NCI-H187 (cell line): ENCODE results near the gene OXSR1.

Experiments used
- DNase-seq, 2 experiments: peaks; one replicate each; lab custom pipeline; 2025; lab: John Stamatoyannopoulos, UW

Gene OXSR1

DNA sequence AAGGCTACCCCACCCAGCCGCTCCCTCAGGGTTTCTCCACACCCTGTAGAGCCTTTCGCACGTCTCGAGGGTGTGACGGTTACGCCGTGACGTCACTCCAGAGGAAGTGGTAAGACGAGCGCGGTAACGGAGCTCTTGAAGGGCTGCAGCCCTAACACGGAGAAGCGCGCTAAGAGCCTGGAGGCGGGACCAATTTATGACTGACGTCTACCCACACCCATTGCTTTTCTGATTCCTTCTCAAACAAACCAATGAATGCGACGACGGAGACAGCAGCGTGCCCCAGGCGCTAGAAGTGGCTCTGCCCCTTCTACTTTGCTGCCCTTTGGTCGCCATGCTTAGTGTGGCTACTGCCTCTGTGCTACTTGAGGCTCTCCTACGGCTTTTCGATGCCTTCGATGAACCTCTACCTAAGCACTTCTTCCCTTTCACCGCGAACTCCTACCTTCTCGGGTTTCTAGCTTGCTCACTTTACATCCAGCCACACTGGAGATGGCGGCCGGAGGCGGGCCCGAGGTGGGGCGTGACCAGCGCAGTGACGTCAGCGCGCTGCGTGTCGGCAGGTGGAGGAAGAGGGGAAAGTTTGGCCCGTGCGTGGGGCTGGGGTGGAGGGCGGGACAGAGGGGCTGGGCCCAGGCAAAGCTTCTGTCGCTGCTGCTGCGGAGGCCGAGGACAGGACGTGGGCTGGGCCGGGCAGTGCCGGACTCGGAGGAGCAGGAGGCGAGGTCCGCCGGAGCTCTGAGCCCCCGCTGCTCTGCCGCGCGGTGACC lies at the start of gene OXSR1:
Gene OXSR1 (plus strand): TSS at position 586 of the 770 bp plus-strand sequence. CDS start 340 bp downstream, outside the sequence.
- peak; percentile 91 to 98 for DNase-seq

DNA sequence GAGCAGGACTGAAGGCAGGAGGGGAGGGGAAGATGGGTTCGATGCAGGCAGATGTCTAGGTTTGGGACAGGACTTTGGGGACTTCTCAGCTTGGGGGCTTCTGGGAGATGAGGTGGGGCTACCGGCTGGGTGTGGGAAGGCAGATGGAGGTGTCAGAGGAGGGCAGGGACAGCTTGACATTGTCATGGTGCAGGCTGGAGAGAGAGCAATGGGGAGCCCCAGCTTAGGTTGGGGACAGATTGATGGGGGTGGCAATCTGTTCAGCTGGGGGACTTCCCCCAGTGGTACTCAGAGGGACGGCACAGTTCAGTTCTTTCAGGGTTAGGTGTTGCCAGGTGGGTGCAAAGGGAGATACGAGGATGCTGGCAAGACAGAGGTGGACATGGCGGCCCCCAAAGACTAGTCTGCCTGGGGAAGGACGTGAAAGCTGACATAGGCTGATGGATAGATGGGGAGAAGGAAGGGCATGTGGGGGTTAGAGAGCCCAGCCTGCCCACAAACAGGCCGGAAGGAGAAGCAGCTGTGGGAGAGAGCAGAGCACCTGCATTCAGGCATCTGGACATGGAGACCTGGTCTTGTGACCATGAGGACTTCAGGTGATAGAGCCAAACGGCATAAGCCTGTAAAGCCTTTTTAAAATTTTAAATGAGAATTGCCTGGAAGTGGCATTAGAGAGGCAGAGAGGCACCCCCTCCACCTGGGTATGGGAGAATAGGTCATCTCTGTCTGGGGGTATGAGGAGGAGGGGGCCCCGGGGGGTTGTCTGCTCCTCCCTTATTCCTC lies 49.5 kb upstream of the OXSR1 start:
- DNase-seq, result no peak

DNA sequence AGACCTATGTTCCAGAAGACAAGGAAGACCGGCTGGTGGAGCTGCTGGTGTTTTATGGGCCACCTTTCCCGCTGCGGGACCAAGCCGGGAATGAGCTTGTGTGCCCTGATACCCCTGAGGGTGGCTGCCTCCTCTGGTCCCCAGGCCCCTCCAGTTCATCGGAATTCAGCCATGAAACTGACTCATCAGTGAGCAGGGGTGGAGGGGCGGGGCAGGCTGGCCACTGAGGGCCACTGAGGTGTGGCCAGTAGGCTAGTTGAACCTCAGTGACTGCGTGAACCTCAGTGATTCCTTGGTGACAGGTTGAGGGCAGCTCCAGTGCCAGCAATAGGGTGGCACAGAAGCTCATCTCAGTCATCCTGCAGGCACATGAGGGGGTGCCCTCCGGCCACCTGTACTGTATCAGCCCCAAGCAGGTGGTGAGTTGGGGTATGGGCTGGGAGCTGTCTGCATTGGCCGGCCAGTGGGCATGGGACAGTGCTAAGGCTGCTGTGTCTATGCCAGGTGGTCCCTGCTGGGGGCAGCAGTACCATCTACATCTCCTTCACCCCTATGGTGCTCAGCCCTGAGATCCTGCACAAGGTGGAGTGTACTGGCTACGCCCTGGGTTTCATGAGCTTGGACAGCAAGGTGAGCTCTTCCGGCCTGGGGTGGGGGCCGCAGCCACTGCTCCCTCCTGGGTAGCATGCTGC lies 48.7 kb upstream of the OXSR1 start:
- DNase-seq, result no peak

DNA sequence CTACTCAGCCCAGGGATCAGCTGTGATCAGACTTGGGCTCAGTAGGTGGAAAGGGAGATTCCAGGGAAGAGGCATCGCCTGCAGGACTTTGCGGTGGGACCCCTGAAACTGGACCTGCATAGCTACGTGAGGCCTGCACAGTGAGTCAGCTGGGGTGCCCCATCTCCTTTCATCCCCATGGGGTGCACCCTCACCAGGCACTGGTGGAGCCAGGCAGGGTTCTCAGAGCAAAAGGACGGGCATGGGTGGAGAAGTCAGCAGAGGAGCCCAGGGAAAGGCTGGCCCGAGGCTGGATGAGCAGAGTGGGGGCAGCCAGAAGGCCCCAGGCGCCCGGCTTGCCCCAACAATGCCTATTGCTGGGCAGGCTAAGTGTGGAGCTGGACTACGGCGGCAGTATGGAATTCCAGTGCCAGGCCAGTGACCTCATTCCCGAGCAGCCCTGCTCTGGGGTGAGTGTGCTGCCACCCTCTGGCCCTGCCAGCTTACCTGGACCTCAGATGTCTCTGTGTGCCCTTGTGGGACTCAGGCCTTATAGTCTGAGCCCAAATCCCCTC lies 48.1 kb upstream of the OXSR1 start:
- no peak for DNase-seq

DNA sequence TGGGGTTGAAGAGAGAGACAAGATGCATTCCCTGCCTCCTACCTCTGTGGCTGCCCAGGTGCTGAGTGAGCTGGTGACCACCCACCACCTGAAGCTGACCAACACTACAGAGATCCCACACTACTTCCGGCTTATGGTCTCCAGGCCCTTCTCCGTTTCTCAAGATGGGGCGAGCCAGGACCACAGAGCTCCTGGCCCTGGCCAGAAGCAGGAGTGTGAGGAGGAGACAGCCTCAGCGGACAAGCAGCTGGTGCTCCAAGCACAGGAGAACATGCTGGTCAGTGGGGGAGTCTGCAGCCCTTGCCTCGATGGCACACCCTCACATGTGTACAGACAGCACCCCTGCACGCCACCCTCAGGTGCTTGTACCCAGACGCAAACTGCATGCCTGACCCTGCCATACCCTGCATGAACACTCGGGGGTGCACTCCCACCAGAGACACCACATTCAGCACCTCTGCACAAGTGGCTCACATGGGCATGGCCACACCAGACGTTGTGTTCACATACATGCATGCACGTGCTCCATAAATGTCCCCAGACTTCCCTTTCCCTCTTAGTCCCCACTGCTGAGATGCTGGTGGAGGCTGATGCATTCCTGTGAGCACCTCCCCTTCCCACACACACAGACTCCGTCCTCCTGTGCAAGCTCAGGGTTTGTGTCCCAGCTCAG lies 47.5 kb upstream of the OXSR1 start:
- no peak for DNase-seq

DNA sequence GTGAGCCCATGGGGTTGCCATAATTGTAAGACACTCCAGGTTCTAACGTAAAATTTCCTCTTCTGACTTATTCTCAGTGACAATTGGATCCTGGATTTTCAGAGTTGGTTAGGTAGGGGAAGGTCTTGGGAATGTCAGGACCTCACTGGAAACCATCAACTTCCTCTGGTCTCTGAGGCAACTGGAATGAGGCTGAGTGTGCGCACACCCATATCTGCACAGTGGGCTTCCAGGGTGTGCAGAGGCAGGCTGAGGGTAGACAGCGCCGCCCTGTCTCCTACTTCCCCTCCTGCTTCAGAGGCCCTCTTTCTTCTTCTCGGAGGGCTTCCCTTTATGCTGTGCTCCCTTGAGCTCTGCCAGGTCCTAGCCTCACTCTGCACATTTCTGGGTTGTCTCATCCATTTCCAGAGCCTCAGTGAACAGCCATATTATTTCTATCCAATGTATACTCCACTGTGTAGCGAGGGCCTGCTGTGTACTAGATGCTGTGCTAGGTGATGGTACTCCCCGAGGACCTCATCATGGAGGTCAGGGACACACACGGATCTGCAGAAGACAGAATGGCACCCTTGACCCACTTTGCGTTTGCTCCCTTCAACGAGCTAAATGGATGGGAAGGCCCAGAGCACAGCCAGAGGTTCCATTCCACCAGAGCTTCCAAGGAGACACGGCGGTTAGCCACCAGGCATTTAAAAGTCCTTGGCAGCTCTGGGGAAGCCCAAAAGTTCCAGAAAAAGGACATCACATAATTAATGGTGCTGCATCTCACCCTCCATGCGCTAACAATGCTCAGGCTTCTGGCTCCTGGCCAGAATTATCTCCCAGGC lies 46.7 kb upstream of the OXSR1 start:
- DNase-seq, result no peak

DNA sequence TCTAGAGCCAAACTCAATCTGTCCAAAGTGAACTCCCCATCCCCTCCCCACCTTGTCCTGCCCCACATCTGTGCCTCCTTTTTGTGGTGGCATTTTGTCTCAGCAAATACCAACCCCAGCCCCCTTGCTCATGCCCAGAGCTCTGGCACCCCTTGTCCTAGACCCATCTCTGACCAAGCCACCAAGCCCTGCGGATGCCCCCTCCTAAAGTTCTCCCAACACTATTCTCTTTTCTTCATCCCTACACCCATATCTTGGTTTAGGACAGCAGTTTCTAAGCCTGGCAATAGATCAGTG lies 46.1 kb upstream of the OXSR1 start:
- DNase-seq, result no peak

DNA sequence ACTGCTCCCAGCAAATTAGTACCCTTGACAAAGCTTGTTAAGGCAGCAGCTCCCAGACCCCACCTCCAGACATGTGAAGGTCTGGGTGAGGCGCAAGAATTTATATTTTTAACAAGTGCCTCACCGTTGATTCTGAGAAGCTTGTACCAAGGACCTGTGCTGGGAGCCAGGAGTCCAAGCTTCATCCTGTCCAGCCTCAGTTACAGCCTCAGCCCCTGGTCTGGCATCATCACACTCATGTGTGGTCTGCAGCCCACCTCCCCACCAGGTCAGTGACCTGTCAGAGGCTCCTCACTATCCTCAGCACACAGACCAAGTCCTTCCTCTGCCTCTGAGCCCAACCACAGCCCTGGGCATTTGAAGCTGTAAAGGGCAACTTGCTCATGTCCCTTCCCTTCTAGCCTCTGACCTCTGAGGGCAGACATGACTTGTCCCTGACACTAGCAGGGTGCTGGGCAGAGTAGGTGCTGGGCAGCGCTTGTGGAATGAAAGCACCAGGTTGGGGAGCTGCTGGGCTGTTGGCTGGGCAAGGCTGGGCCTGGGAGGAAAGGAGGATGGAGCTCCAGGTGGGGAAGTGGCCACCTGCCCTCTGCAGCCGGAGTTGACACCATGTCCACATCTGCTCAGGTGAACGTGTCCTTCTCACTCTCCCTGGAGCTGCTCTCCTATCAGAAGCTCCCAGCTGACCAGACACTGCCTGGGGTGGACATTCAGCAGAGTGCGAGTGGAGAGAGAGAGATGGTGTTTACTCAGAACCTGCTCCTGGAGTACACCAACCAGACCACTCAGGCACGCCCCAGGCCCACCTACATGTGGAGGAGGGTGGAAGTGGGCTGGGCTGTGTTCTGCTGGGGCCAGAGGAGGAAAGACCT lies 45.3 kb upstream of the OXSR1 start:
- no peak for DNase-seq

DNA sequence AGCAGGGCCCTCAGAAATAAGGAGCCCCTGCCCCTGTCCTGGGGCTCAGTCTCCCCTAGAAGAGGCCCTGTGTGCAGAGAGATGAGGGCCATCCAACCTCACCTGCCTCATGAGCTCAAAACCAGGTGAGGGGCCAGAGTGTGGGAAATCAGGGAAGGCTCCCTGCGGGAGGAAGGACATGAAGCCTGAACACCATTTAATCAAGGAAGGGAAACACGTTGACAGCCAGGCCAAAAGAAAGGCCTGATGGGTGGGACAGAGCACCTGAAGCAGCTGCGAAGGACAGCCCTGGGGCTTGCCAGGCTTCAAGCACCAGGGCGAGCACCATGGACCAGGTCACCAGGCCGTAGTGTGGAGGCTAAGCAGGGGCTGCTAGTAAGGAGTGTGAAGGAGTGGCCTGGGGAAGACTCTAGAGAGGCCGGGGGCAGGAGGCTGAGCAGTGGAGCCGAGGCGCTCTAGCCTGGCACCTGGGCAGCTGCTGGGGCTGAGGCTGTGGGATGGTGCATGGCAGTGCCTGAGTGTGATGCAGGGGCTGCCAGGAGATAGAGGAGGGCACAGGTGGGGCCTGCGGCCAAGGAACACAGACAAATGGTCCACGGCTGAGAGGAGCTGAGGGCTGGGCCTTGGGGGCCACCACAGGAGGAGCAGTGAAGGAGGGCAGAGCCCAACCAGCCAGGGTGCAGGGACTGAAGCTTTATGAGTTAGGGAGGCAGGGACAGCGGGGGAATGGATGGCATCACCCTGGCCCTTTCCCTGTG lies 44.5 kb upstream of the OXSR1 start:
- DNase-seq, result no peak

DNA sequence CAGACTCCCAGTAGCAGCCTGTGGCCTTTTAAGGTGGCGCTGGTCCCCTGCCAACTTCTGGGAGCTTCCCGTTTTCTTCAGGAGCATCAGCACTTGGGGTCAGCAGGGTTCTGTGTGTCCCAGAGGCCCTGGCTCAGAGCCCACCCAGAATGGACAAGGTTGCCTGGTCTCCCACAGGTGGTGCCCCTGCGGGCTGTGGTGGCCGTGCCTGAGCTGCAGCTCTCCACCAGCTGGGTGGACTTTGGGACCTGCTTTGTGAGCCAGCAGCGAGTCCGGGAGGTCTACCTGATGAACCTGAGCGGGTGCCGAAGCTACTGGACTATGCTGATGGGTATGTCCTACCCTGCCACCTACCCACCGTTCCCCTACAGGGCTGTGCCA lies 43.9 kb upstream of the OXSR1 start:
- DNase-seq, result no peak

DNA sequence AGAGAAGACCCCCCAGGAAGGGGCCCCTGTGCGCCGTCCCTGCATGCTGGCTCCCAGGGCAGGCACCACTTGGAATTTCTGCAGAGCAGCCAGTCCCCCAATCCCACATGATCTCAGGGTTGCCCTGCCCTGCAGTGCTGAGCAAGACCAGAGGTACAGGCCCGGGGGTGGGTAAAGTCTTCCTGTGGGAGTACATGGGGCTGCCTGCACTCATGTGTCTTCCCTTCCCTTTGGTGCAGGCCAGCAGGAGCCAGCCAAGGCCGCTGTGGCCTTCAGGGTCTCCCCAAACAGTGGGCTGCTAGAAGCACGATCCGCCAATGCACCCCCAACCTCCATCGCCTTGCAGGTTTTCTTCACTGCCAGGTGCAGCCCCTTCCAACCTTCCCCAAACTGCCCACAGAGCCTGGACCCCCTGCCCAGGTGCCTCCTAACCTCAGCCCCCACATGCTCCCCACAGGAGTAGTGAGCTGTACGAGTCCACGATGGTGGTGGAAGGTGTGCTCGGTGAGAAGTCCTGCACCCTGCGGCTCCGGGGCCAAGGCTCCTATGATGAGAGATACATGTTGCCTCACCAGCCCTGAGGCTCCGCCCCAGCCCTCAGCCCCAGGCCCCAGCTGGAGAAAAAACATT lies 43.4 kb upstream of the OXSR1 start:
- DNase-seq, result no peak

DNA sequence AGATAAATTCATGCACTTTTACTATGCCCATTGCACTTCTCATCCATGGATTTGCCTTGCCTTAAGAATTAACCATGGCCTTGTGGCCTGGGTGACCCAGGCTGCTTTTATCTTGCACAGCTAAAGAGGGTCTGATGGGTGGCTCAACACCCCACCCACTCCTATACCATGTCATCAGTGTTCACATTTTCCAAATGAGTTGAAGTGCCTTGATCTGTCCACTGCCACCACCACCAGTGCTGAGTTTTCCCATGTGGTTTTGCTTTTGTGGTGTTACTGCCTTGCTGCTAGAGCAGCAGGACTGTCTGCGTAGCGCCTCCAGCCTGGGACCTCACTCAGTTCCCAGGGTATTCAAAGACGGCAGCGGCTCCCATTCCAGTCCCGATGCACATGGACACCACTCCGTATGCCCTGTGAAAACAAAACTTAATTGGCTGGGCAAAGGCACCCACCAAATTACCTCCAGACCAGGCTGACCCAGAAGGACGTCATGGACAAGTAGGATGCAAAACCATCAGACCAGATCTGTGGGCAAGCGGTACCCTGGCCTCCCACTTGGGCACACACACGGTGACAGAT lies 42.5 kb upstream of the OXSR1 start:
- DNase-seq, result no peak

DNA sequence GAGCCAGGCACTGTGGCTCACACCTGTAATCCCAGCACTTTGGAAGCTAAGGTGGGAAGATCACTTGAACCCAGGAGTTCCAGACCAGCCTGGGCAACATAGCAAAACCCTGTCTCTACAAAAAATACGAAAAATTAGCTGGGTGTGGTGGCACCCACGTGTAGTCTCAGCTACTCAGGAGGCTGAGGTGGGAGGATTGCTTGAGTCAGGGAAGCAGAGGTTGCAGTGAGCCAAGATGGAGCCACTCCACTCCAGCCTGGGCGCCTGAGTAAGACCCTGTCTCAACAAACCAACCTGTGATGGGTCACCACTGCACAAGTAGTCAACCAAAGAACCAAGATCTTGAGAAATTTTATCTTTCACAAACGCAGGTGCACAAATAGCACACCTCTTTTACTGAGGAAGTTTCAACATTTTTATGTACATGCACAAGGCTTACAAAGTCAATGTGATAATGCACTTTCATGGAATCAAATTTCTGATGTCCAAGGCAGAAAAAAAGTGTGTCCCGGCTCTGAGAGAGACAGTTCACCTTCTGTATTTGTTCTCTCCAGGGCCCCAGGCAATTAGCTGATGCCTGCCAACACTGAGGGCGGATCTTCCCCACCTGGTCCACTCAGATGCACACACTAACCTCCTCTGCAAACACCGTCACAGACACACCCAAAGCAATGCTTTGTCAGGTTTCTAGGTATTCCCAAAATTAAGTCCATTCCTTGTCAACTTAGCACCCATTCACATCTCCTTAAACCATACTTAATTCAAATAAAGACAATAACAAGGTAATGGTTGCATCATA lies 40.8 kb upstream of the OXSR1 start:
- no peak for DNase-seq

DNA sequence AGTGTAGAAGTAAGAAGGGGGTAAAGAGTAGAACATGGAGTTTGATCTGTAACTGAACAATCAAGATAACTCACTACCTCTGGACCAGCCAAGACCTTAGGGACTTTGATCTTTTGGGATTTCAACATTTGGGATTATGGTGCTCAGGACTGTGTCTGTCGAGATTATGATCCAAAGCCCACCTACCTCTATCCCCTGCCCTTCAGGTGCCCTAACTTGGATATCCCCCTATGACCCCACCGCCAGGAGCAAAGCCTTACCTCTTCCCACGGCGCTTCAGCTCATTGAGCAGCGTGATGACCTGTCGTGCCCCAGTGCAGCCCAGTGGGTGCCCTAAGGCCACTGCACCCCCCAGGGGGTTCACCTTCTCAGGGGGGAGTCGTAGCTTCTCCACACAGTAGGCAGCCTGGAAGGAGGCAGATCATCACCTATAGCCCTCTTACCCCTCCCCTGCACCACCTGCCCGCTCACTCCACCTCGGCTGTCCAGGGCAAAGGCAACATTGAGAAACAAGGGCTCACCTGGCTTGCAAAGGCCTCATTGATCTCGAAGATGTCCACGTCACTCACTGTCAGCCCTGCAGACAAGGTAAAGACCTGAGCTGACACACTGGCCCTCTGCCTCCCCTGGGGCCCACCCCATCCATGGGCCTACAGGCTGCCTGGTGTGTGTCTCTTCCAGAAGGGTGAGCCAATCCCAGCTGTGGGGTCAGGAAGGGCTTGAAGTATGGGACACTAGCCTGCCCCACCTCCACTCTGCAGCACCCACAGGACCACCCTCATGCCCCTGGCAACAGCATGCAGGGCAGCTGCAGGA lies 39.8 kb upstream of the OXSR1 start:
- DNase-seq, result no peak

DNA sequence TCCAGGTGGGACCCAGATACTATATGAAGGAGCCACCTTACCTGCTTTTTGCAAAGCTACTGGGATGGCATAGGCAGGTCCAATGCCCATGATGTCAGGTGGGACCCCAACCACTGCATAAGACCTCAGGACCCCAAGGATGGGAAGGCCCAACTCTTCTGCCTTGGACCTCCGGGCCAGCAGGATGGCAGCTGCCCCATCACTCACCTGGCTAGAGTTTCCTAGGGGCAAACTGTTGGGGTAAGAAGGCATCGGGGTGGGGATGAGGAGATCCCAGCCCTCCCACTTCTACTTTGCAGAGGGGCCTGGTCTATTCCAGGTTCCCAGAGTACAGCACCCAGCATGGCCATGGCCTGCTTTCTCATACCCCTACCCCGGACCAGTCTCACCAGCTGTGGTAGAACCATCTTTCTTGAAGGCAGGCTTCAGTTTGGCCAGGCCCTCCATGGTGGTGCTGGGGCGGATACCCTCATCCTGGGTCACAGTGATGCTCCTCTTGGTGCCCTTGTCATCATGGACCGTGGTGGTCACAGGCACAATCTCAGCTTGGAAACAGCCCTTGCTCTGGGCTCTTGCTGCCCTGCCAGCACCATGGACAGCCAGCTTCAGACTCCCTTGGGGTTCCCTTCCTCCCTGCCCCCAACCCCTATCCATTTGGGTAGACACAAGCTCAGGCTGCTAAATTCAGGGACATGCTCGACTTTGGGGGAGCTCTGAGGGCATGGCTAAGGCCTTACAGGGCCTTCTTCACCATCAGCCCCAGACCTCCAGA lies 39.0 kb upstream of the OXSR1 start:
- DNase-seq, result no peak

DNA sequence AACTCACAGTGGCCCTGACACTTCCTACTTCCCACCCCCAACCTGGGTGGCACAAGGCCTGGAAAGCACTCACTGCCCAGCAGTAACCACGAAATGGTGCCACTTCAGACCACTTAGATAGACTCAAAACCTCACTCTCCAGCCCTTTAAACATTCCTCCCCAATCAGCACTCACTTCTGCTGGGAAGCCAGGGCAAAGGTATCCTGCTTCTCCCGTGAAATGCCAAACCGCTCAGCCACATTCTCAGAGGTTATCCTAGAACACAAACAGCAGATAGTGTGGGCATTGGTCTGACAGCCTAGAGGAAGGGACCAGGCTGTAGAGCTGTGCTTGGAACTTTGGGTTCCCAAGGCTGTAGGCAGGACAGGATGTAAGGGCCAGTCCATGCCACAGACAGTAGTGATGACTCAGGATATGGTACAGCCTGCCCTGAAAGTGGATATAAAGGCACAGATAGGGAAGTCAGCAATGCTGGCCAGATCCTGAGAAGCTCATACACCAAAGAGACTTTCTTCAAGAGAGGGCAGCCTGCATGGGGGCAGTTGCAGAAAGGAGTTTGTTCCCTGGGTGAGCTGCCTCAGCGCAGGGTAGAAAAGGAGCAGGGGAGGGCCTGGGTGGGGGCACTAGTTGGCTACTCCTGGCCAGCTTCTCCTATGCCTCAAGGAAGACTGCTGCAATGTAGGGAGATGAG lies 37.6 kb upstream of the OXSR1 start:
- DNase-seq, result no peak
